H4 (cell line): Measurements from ENCODE around the gene TRAPPC2L. TPM values are rescaled to one million over a fixed set of nuclear protein-coding genes. Genes with fewer than 3 reads are reported as not detected.

Experiments used
- DNase-seq: peaks from one replicate; pipeline ENCODE4 v3.0.0-alpha.2; 2015; ENCODE audit warnings: low spot score
- total RNA-seq: library from RNA; depleted of rRNA; stranded (reverse); fragments of >200 nt; shearing (Covaris generic); gene quantifications from 2 replicates; pipeline ENCODE4 v1.2.3, GENCODE V29; 2014

Gene TRAPPC2L
- total RNA-seq, 1 experiment from 2014 or later: 50.7 TPM

- DNase-seq: no peak
These were observed 2.6 kb downstream of the TRAPPC2L start for GRCh38 chr16:88859381-88860091.

GRCh38 chr16:88861359-88861758, 4.4 kb downstream of the TRAPPC2L start:
- no peak for DNase-seq

- no peak for DNase-seq
These were observed 6.0 kb downstream of the TRAPPC2L start for GRCh38 chr16:88862968-88863367.

- DNase-seq: no peak
These were observed 6.5 kb downstream of the TRAPPC2L start for GRCh38 chr16:88863426-88863825.

- DNase-seq: no peak
These were observed 7.2 kb downstream of the TRAPPC2L start for GRCh38 chr16:88864099-88864498.

GRCh38 chr16:88864521-88864920, 7.6 kb downstream of the TRAPPC2L start:
- DNase-seq: no peak

GRCh38 chr16:88865310-88865709, 8.4 kb downstream of the TRAPPC2L start:
- no peak for DNase-seq

GRCh38 chr16:88865742-88866141, 8.8 kb downstream of the TRAPPC2L start:
- no peak for DNase-seq

GRCh38 chr16:88866151-88866920, 9.4 kb downstream of the TRAPPC2L start, which contains the start of gene PABPN1L:
Gene PABPN1L, minus strand, starts transcription at chr16:88866660. Its CDS starts 54 bp downstream, at chr16:88866606.
- DNase-seq: no peak

GRCh38 chr16:88867581-88868246, 10.8 kb downstream of the TRAPPC2L start:
- DNase-seq: no peak

- no peak for DNase-seq
These were observed 12.2 kb downstream of the TRAPPC2L start for GRCh38 chr16:88868974-88869672.

GRCh38 chr16:88869673-88869980, 12.7 kb downstream of the TRAPPC2L start:
- no peak for DNase-seq

GRCh38 chr16:88870608-88871348, 13.9 kb downstream of the TRAPPC2L start:
- no peak for DNase-seq

GRCh38 chr16:88871349-88871702, 14.4 kb downstream of the TRAPPC2L start:
- DNase-seq: no peak

GRCh38 chr16:88871730-88872416, 14.9 kb downstream of the TRAPPC2L start:
- no peak for DNase-seq

GRCh38 chr16:88872650-88873331, 15.9 kb downstream of the TRAPPC2L start:
- no peak for DNase-seq

GRCh38 chr16:88874938-88875599, 18.1 kb downstream of the TRAPPC2L start:
- DNase-seq: no peak

- DNase-seq: no peak
These were observed 18.8 kb downstream of the TRAPPC2L start for GRCh38 chr16:88875703-88876234.

- DNase-seq: no peak
These were observed 20.1 kb downstream of the TRAPPC2L start for GRCh38 chr16:88876942-88877526.
